Measurements from ENCODE around the gene FGF16. TPM values are rescaled to one million over a fixed set of nuclear protein-coding genes. Genes with fewer than 3 reads are reported as not detected.
A peak's percentile ranks its signal among the peaks of the same experiment; 100 is the strongest.

Gene FGF16
- total RNA-seq, 5 donors from 2014 or later (not counting 1 experiment from before 2014, with no cell fraction given) = not detected

- Mint-ChIP-seq H3K4me1 (peaks cover 9 to 29% (median 17%) of the 10 kb centered on the region in 3 donors), H3K27ac (peak overlapping the region; percentile 29 to 63), H3K27me3 (peaks cover 0 to 7% of the 10 kb centered on the region in 2 donors), H3K4me3 (no peak overlapping the region), H3K36me3 (peaks cover 6% of the 10 kb centered on the region), H3K9me3 (no peaks in the 10 kb centered on the region)
- Histone ChIP-seq H3K27ac (ENCODE audit: low read length) (no peak overlapping the region), H3K36me3 (ENCODE audit: control insufficient read depth in 2 of 2, extremely low read depth in 1 of 2, insufficient read depth in 1 of 2, low read length in 1 of 2) (peaks cover 0 to 5% of the 10 kb centered on the region in 2 donors), H3K9me3 (no peaks in the 10 kb centered on the region), H3K4me3 (ENCODE audit: control insufficient read depth in 1 of 2, extremely low read depth in 1 of 2, low read length in 1 of 2) (no peak overlapping the region), H3K4me1 (ENCODE audit: control insufficient read depth in 1 of 2, extremely low read depth in 1 of 2, insufficient read depth in 2 of 2, low read length in 2 of 2) (no peaks in the 10 kb centered on the region), H3K27me3 (replicated peaks in 1 of 2; ENCODE audit: control insufficient read depth in 2 of 2, extremely low read depth in 1 of 2, insufficient read depth in 2 of 2, low read length in 1 of 2) (no peaks in the 10 kb centered on the region)
- no peak for ATAC-seq (replicated peaks in 1 of 4)
- ChIA-PET CTCF (no interaction called here), POLR2A (no interaction called here)
- no peak for DNase-seq
- WGBS (ENCODE audit: insufficient coverage) = no CpG with 5 or more reads among the region's 2 CpGs
Measured at GRCh38 chrX:77502951-77503525, 55.8 kb downstream of the FGF16 start.

- ATAC-seq (replicated peaks in 1 of 4) = no peak
- H3K27ac ChIP-seq (ENCODE audit: low read length) = no peak overlapping the region
- ChIA-PET POLR2A (interaction anchor here in 1 of 2 donors (0.6 kb wide), 1 partner anchor 1285 kb away, joined by 8 read pairs; no protein-coding TSS in a partner anchor), CTCF (no interaction called here)
- no peaks in the 10 kb centered on the region for H3K9me3 ChIP-seq
- no peaks in the 10 kb centered on the region for H3K27me3 ChIP-seq (replicated peaks in 1 of 2; ENCODE audit: control insufficient read depth in 2 of 2, extremely low read depth in 1 of 2, insufficient read depth in 2 of 2, low read length in 1 of 2)
- H3K36me3 Mint-ChIP-seq = peaks cover 22% of the 10 kb centered on the region
- WGBS (ENCODE audit: insufficient coverage) = no CpG with 5 or more reads among the region's 2 CpGs
- H3K4me3 ChIP-seq (ENCODE audit: control insufficient read depth in 1 of 2, extremely low read depth in 1 of 2, low read length in 1 of 2) = no peak overlapping the region
- H3K27ac Mint-ChIP-seq = peak overlapping the region; percentile 15 to 40
- H3K27me3 Mint-ChIP-seq = peaks cover 0 to 4% of the 10 kb centered on the region in 2 donors
- no peaks in the 10 kb centered on the region for H3K9me3 Mint-ChIP-seq
- H3K36me3 ChIP-seq (ENCODE audit: control insufficient read depth in 2 of 2, extremely low read depth in 1 of 2, insufficient read depth in 1 of 2, low read length in 1 of 2) = peaks cover 0 to 12% of the 10 kb centered on the region in 2 donors
- no peak overlapping the region for H3K4me3 Mint-ChIP-seq
- no peak for DNase-seq
- H3K4me1 Mint-ChIP-seq = peaks cover 9 to 28% (median 17%) of the 10 kb centered on the region in 3 donors
- H3K4me1 ChIP-seq (ENCODE audit: control insufficient read depth in 1 of 2, extremely low read depth in 1 of 2, insufficient read depth in 2 of 2, low read length in 2 of 2) = no peaks in the 10 kb centered on the region
Measured at GRCh38 chrX:77505227-77505626, 58.0 kb downstream of the FGF16 start.
